ENCODE measurements around the gene TRIM45.

- TF ChIP-seq CTCF (IDR thresholded peaks at IDR 0.05) (no peak), POLR2A (IDR thresholded peaks at IDR 0.05) (no peak)
Measured at GRCh38 chr1:117105722-117106121, 15.8 kb downstream of the TRIM45 start.
